Mesodermal cell (in vitro differentiated cells): ENCODE data around the gene LCE1D.

Source experiments
- H3K27ac ChIP-seq: 2 replicates; pipeline ENCODE4 v1.7.0; 2013; ENCODE audit warnings: mild to moderate bottlenecking, low read depth, low read length, moderate library complexity; ENCODE audit not compliant: severe bottlenecking
- H3K36me3 ChIP-seq: 2 replicates; pipeline ENCODE4 v1.7.1; 2013; ENCODE audit warnings: mild to moderate bottlenecking, low read length, moderate library complexity; ENCODE audit not compliant: control insufficient read depth, insufficient read depth
- H3K4me1 ChIP-seq: one replicate; pipeline ENCODE4 v1.7.1; 2013; ENCODE audit warnings: mild to moderate bottlenecking, low read length; ENCODE audit not compliant: insufficient read depth, control insufficient read depth, poor library complexity, severe bottlenecking
- H3K4me3 ChIP-seq: 2 replicates; pipeline ENCODE4 v1.7.0; 2013; ENCODE audit warnings: low read length, control low read depth, mild to moderate bottlenecking; ENCODE audit not compliant: insufficient read depth, poor library complexity, severe bottlenecking; ENCODE audit errors: extremely low read depth
- H3K9me3 ChIP-seq: 2 replicates; pipeline ENCODE4 v1.7.1; 2013; ENCODE audit warnings: mild to moderate bottlenecking, low read length, moderate library complexity; ENCODE audit not compliant: control insufficient read depth
- WGBS, 2 experiments: methylation state at CpG; one replicate each; pipeline ENCODE4 v1.1.5; 2013; ENCODE audit warnings: missing lambda C conversion rate in 2 of 2; ENCODE audit not compliant: insufficient coverage in 2 of 2; 5-methylcytosine and 5-hydroxymethylcytosine counted together

The LCE1D gene

DNA sequence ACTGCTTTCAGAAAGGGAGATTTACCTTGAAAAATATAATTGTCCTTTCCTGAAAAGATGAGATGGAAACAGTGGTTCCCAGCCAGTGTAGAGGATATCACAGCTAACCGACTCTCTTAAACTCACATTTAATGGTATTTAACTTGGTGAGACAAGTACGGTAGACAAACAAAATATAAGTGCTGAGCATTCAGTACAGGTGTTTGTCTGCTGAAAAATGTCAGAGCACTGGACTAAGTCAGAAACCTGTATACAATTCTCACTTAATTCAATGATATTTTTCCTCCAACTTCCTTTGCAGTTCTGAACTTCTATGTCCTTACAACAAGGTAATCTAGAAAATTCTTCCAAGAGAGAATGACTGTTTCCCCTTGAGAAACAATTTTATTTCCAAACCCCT lies 15.2 kb downstream of the LCE1D start, which contains the start of gene LCE1B:
Gene LCE1B (plus strand): TSS at position 301 of the 400 bp plus-strand sequence. CDS start 476 bp downstream, outside the sequence.
- Histone ChIP-seq H3K36me3 (no peaks in the 10 kb centered on the region), H3K27ac (no peak within 1 kb of the TSS), H3K4me1 (no peaks in the 10 kb centered on the region), H3K9me3 (peaks cover 13% of the 10 kb centered on the region), H3K4me3 (no peak within 1 kb of the TSS)
- WGBS, 2 experiments, result no CpG with 5 or more reads among the region's 2 CpGs

DNA sequence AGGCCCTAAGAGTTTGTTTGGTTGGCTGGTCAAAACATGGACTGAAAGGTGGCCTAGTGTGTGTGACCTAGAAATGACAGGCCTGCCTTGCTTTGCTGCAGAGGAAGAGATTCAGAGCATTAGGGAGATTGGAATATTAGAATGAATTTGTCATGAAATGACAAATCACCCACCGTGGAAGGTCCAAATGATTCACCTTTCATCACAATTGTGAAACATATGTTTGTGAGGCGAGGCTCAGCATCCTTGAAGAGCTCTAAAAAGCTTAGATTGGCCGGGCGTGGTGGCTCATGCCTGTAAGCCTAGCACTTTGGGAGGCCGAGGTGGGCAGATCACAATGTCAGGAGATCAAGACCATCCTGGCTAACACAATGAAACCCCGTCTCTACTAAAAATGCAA lies 20.8 kb downstream of the LCE1D start:
- Histone ChIP-seq H3K36me3 (no peaks in the 10 kb centered on the region), H3K4me1 (no peaks in the 10 kb centered on the region), H3K9me3 (peaks cover 40% of the 10 kb centered on the region), H3K27ac (no peak overlapping the region), H3K4me3 (no peak overlapping the region)
- WGBS, 2 experiments, result 74% methylated on average over 4 to 6 of the region's 6 CpGs

DNA sequence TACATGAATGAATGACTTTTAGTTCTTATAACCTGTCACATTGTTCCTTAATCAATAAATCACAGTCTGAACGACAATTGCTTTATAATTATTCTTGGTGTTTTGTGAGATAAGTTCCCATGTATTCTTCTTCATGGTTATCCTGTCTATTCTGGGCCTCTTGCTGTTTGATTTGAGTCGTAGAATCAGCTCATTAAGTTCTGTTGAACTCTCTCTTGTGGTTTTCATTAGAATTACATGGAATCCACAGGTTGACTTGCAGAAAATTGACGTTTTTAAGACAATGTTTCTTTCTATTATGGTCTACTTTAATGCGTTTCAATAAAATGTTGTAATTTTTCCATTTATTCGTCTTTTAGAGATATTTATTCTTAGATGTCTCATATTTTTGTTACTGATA lies 26.8 kb downstream of the LCE1D start:
- H3K4me1 ChIP-seq, result no peaks in the 10 kb centered on the region
- peaks cover 41% of the 10 kb centered on the region for H3K9me3 ChIP-seq
- H3K4me3 ChIP-seq, result no peak overlapping the region
- no peaks in the 10 kb centered on the region for H3K36me3 ChIP-seq
- no CpG with 5 or more reads among the region's 5 CpGs for WGBS, 2 experiments
- H3K27ac ChIP-seq, result no peak overlapping the region

DNA sequence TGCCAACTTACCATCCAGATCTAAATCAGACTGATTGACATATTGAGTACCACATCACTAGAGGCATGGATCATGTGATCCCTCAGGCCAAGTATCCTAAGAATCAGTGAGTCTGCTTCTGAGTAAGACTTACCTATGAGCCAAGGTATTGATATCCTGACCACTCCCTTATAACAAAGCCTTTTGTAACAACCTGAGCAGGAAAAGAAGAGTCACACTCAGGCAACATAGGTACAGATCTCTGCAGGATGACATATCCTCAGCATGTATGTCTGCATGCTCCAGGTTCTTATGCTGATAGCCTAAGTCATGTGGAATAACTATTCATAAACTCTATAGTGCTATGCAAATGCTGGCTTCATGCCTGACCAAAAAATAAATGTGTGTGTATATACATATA lies 28.4 kb downstream of the LCE1D start:
- H3K9me3 ChIP-seq, result peaks cover 38% of the 10 kb centered on the region
- no peak overlapping the region for H3K4me3 ChIP-seq
- H3K27ac ChIP-seq, result no peak overlapping the region
- no peaks in the 10 kb centered on the region for H3K4me1 ChIP-seq
- H3K36me3 ChIP-seq, result no peaks in the 10 kb centered on the region

DNA sequence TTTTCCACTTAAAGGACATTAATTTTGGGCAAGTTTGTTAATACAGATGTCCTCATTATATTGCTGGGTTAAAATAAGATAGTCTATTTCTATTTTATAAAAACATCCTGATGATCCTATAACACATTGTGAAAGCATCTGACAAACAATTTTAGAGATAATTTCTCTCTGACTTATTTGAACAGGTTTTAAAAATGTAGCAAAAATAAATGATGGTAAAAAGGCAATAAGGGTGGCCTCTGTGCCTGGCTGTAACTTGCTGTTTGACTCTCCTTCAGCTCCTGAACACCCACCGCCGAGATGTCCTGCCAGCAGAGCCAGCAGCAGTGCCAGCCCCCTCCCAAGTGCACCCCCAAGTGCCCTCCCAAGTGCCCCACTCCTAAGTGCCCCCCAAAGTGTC lies 30.7 kb downstream of the LCE1D start, which contains the start of gene LCE1A:
Gene LCE1A (plus strand): TSS at position 301 of the 400 bp plus-strand sequence. CDS start 0 bp downstream, at position 301.
- 82% methylated on average over 2 of the region's 2 CpGs; no CpG with 5 or more reads in 1 of the 2 experiments for WGBS, 2 experiments
- Histone ChIP-seq H3K36me3 (no peaks in the 10 kb centered on the region), H3K4me3 (no peak within 1 kb of the TSS), H3K9me3 (peaks cover 32% of the 10 kb centered on the region), H3K4me1 (no peaks in the 10 kb centered on the region), H3K27ac (no peak within 1 kb of the TSS)

DNA sequence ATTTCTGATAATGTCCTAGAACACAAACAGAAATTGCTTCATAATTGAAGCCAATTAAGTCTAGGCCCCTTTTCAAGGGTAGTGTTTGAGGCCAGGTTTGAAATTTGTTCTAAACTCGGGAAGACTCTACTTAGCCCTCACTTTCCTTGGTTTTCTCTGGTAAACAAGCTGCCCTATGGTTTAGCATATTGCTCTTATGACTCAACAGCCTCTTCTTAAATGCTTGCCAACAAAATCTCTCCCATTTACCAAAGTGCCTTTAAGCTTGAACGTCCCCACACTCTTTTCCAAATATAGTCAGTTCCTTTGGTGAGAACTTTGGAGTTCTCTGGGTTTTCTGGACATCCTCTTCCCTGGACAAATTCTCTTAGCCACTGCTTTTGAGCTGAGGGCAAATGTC lies 40.3 kb downstream of the LCE1D start:
- Histone ChIP-seq H3K4me1 (no peaks in the 10 kb centered on the region), H3K36me3 (no peaks in the 10 kb centered on the region), H3K9me3 (peaks cover 19% of the 10 kb centered on the region), H3K4me3 (no peak overlapping the region), H3K27ac (no peak overlapping the region)
- 17 to 33% methylated on average over 1 to 2 of the region's 2 CpGs for WGBS, 2 experiments

DNA sequence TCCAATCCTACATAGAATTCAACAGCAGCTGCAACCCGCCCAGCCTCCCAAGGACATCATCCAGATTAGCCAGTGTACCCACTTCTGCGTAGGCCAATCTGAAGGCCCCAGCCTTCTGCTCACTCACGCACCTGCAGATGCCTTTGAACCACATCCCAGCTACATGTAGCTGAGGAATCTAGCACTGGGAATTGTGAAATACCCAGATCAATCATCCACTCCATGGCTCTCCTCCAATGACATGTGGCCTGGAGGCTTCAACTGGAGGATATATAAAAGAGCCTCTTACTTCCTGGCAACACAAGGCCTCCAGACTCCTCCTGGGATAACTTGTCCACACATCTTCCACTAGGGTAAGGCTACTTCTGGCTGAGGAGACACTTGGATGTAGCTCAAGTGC lies 46.0 kb downstream of the LCE1D start, which contains the start of gene LCE6A:
Gene LCE6A (plus strand): TSS at position 301 of the 400 bp plus-strand sequence. CDS start 665 bp downstream, outside the sequence.
- Histone ChIP-seq H3K4me3 (no peak within 1 kb of the TSS), H3K36me3 (no peaks in the 10 kb centered on the region), H3K27ac (no peak within 1 kb of the TSS), H3K4me1 (no peaks in the 10 kb centered on the region), H3K9me3 (peaks cover 34% of the 10 kb centered on the region)
- 71% methylated on average over 3 of the region's 3 CpGs; no CpG with 5 or more reads in 1 of the 2 experiments for WGBS, 2 experiments
